ENCODE results near the gene PRPF4.

- TF ChIP-seq REST (IDR thresholded peaks at IDR 0.05; ENCODE audit: insufficient read depth in 1 of 2, low read depth in 2 of 2, low read length in 2 of 2) (no peak), POLR2AphosphoS5 (IDR thresholded peaks at IDR 0.05; ENCODE audit: low read depth, low read length) (no peak), TAF1 (IDR thresholded peaks at IDR 0.05; ENCODE audit: borderline replicate concordance, insufficient read depth, low read length) (no peak), FOXP2 (optimal IDR thresholded peaks at IDR 0.05; ENCODE audit: borderline replicate concordance, extremely low read depth, extremely low read length, insufficient read depth) (no peak)
These were observed 47.3 kb upstream of the PRPF4 start for GRCh38 chr9:113228130-113228665.
